HG03432 (cell line): ENCODE results near the gene HIBCH.
"Not testable (repeated sequence)": the region's sequence is repeated elsewhere in the genome, so short reads cannot be mapped to it uniquely, and the experiment has no call there.

Experiments used
- ATAC-seq: cut with Tn5 transposase; IDR thresholded peaks from one replicate; pipeline ENCODE4 v1.9.1; 2021; ENCODE audit warnings: mild to moderate bottlenecking, moderate library complexity; ENCODE audit not compliant: unreplicated experiment

Gene HIBCH

DNA sequence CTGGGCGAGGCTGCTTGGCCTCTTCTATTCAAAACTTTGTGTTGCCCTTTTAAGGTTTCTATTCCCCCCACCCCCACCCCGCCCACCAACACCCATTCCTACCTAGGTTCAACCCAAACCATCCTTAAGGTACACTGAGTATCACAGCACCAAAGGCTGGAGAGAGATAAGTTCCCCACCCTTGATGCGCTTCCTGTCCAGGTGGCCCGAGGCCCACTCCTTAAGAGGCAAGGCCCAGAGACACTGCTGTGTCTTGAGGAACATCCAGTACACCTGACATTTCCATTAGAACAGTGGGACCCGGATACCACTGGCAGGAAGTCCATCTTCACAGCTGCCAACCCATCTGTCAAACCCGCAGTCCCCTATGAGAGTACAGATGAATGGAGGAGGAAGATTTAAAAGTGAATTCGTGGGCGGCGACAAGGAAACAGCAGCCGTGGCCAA is 23.5 kb upstream of the HIBCH start:
- ATAC-seq, result no peak

DNA sequence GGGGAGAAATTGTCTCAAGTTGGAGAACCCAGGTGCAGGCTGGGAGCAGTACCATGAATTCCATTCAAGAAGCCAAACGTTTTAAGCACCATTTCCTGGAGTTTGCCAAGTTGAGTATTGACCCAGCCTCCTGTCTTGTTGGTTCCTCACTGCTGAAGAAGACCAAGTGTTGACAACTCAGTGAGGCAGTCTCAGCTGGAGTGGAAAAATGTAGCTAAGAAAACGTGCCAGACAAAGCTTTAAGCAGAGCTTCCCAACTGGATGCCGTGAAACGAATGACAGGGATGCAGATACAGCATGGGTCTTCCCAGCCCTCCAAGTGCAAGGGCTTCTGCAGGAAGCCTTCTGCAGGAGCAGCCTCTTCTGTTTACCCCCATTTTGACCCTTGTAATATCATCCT is 23.0 kb upstream of the HIBCH start:
- ATAC-seq, result no peak

DNA sequence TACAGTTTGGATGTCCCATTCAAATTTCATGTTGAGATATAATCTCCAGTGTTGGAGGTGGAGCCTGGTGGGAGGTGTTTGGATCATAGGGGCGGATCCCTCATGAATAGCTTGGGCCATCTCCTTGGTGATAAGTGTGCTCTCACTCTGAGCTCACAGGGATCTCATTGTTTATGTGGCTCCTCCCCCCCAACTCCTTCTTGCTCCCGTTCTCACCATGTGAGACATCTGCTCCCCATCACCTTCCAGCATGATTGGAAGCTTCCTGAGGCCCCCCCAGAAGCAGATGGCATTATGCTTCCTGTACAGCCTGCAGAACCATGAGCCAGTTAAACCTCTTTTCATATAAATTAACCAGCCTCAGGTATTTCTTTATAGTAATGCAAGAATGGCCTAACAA is 20.7 kb upstream of the HIBCH start:
- no peak for ATAC-seq

DNA sequence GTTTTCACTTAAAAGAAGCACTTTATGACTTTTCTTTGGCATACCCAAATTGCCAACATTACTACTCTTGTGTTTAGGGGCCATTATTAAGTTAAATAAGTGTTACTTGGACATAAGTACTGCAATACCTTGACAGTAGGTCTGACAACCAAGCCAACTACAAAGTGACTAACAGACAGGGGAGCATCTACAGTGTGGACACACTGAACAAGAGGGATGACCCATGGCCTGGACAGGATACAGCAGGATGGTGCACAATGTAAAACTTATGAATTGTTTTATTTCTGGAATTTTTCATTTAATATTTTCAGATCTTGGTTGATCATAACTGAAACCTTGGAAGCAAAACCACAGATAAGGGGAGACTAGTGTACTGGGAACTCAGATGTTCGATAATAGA is 19.8 kb upstream of the HIBCH start:
- ATAC-seq, result no peak

DNA sequence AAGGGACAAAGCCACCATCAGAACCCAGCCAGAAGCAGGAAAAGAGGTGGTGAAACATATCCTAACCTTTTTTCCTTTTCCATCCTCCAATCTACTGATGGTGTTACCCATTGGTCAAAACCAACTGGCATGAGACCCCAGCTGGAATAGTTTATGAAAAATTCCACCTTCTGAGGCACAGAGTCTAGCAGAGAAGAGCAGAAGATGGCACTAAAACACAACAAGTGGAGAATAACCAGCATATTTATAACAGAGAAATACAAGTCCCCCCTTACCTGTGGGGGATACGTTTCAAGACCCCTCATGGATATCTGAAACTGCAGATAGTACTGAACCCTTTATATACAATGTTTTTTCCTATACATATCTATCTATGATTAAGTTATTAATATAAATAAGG is 18.8 kb upstream of the HIBCH start:
- no peak for ATAC-seq

DNA sequence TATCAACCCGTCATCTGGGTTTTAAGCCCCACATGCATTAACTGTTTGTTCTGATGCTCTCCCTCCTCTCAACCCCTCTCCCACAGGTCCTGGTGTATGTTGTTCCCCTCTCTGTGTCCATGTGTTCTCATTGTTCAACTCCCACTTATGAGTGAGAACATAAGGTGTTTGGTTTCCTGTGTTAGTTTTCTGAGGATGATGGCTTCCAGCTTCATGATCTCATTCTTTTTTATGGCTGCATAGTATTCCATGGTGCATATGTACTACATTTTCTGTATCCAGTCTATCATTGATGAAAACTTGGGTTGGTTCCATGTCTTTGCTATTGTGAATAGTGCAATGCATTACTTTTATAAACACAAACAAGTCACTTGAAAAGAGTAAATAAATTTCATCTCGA is 16.8 kb upstream of the HIBCH start:
- ATAC-seq, result no peak

DNA sequence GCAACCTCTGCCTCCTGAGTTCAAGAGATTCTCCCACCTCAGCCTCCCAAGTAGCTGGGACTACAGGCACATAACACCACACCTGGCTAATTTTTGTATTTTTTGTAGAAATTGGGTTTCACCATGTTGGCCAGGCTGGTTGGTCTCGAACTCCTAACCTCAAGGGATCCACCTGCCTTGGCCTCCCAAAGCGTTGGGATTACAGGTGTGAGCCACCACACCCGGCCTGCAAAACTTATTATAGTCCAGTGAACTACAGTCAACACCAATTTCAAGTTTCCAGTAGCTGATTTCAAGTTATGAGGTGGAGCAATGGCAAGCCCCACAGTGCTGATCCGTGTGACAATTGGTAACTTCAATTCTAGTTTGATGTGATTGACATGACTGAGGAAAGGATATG is 16.0 kb upstream of the HIBCH start:
- not testable (repeated sequence) for ATAC-seq

DNA sequence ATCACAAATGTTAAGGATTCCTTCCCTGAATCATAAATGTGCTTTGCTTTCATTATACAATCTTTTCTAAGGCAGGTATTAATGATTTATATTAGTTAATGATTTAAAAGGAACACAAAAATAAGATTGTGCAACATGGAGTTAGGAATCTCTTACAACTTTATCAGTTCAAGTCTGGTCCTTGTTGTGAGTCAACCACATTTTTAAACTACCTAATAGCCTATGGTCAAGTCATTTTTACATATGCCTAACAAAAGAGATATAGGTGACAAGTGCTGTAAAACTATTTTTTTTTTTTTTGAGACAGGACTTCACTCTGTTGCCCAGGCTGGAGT is 15.6 kb upstream of the HIBCH start:
- no peak for ATAC-seq

DNA sequence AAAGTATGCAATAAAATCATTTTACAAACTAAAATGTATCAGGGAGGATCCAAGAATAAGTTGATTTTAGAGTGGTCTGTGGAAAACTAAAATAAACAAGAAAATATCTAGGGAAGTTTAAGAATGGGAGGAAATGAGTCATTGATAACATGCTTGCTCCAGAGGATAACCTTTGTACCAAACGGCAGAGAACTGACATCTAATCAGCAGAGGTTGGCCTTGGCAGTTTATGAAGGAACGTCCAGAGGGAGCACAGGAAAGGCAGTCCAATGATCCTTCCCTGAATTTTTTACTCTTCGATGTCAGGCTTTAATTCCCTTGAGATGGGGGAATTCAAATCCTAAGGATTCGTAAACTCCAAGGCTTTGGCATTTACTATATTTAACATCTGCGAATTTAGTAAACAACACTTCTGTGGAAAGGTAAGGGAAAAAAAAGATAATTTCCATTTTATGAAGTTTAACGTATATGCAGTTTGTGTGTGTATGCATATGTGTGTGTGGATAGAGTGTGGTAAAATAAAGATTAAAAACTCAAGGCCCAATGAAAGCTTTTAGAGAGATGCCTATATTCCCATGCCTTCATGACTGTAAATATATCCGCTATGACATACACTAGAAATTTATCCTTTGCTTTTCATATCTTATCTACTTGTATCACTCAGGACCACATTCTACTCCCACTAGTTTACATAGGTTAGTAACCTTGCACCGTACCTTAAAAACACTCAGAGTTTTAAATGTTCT is 15.0 kb upstream of the HIBCH start:
- ATAC-seq, result no peak

DNA sequence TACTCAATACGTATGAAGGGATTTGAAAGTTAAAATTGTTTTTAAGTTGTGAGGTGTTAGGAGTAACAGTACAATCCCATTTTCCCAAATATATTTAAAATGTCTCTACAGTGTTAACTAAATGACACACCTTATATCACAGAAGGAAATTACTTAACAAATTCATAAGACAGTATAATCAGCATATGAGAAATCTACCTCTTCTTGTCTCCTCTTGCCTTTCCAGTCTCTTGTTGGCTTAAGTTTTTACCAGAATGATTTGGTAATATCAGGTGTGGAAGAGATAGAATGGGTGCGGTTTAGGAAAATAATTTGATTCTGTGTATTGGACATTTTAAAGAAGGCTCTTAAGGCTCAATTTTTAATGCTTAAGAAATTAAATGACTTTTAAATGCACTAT is 14.3 kb upstream of the HIBCH start:
- no peak for ATAC-seq

DNA sequence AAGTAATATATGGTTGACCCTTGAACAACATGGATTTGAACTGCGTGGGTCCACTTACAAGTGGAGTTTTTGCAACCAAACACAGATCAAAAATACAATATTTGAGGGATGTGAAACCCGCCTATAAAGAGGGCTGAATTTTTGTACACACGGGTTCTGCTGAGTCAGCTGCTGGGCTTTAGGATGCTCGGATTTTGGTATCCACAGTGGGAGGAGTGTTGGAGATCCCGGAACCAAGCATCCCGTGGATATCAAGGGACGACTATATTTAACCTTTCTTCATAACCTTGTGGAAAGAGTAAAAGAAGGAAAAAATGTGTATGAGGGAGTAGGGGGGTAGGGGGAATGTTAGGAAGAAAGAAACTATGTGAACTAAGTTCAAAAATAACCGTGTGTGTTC is 13.8 kb upstream of the HIBCH start:
- no peak for ATAC-seq

DNA sequence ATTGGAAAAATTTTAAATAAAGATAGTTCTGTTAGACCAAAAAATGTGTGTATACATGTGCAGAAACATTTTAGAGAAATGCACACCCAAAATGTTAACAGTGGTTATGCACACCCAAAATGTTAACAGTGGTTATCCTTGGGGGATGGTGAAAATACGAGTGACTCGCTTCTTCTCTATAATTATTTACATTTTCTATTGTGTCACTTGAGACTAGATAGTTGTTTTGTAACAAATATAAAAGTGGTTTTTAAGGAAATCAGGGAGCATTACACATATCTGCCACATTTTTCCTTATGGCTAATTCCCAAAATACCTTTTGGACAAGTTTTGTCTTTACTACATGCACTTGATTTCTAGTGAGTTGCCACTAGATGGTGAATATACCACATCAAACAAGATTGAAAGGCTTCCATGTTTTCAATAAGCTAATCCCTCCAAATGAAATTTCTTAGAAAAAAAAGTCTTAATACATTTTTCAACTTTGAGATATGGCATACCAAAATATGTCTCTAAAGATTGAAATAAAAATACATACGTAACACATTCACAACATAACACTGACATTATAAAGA is 9.0 kb upstream of the HIBCH start:
- ATAC-seq, result no peak

DNA sequence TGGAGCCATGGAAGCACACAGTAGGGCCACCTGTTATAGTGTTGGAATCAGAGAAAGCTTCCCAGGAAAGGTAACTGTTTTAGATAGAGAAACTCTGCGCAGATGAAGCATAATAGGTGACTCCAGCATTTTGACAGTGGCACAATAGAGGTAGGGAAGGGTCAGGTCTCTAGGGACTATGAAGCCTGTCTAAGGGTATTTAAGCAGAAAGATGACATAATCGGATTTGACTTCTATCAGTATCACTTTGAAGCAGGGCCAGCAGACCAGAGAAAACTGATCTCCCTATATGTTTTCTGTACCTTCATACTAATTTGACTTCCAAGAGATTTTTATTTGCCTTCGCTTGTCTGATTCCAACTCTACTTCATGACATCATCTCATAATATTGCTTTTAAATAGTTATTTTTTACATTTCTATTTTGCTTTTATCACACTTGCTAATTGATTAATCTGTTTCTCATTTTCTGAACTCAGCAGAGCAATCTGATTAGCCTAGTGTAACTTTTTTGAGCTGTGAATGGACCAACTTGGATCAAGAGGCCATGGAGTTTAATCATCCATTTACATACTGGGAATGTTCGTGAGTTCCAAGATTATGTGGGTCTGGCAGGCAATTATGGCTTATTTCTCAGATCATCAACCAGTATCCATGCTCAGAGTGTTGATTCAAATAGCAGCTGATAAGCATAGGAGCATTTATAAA is 8.4 kb upstream of the HIBCH start:
- ATAC-seq, result no peak

DNA sequence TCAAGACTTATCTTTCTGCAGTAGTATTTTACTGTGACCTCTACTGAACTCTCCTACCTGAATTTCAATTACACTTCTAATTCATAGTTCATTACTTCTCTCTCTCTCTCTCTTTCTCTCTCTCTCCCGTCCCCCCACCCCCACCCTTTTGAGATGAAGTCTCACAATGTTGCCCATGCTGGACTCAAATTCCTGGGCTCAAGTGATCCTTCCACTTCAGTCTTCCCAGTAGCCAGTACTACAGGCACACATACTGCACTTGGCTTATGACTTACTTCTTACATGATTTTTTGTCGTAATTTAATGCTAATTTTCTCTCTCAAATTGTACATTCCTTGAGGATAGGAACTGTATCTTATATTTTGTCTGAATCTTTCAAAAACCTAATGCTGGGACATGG is 6.0 kb upstream of the HIBCH start:
- ATAC-seq, result no peak

DNA sequence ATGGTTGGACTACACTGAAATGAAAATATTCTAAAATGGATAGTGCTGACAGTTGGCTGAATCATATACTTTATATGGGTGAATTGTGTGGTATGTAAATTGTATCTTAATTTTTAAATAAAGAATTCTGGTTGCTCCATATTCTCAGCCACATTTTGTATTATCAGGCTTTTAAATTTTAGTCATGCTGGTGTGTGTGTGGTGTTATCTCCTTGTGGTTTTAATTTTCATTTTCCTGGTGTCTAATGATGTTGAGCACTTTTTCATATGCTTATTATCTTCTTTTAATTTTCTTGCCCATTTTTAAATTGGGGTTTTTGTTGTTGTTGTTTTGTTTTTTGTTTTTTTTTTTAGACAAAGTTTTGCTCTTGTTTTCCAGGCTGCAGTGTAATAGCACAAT is 3.8 kb upstream of the HIBCH start:
- no peak for ATAC-seq

DNA sequence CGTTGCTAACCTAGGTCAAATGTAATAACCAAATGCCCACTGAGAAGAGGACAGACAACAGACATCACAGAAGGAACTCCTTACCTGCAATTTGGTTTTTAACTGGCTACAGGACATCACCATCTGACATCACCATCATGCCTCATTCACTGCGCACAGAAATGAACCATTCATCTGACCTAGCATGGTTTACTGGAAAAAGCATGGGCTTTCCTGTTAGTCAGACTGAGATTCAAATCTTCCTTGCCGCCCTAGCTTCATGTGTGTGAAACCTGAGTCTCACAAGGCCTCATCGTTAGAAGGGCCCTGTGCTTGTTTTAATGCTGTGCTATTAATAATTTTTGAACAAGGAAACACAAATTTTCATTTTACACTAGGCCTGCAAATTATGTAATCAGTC is 1.1 kb upstream of the HIBCH start:
- ATAC-seq, result no peak

DNA sequence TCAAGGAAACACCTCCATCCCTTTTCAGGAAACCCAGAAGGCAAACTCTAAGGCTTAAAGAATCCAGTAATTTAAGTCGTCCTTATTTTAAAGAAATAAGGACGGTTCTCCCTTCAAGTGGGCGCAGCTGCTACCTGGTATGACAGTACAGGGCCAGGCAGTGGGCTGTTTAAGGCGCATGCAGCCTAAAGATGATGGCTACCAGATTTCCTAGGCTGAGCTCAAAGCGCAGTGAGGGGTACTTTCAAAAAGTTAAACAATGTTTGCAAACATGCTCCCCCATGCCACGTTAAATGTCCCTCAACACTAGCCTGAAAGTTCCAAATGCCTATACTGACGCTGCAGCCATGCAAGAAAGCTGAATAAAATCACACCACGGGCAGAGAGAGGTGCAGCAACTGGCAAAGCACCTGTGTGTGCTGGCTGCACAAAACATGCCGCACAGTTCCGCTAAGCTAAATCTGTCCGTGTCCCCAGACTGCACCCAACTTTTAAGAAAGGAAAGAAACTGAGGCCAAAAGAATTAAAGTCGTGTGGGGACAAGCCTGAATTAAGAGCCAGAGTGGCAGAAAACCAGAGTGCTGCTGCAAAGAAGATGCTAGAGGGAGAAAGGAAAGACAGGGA is 583 bp downstream of the HIBCH start:
- ATAC-seq, result peak; percentile 37

DNA sequence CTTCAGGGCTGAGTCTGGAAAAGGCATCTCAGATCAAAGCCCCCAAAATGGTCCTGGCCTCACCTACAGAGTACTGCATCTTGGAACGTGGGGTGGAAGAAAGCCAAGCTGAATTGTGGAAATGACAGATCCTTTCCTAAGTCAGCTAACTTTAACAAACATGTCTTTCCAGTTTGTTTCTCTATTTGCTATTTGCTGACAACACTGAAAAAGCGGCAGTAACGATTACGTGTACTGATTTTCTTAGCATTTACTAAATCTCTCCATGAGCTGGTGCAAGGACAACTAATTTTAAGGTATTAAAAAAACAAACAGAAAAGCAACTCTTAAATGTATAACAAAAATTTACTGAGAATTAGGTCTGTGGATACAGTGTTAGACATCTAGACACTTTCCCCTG is 1.1 kb downstream of the HIBCH start:
- ATAC-seq, result no peak

DNA sequence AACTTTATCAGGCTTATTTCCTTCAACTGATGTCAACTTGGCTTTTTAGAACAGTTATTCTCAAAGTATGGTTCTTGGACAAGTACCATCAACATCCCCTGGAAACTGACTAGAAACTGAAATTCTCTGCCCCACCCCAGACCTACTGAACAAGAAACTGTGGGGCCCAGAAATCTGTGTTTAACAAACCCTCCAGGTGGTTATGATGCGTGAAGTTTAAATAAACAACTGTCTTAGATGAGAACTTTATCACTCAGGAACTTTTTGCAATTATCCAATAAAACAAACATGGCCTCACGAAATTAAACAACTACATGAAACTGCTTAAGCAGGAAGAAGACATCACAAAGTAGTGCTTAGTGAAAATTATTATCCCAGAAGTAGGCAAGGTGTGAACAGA is 4.4 kb downstream of the HIBCH start:
- no peak for ATAC-seq

DNA sequence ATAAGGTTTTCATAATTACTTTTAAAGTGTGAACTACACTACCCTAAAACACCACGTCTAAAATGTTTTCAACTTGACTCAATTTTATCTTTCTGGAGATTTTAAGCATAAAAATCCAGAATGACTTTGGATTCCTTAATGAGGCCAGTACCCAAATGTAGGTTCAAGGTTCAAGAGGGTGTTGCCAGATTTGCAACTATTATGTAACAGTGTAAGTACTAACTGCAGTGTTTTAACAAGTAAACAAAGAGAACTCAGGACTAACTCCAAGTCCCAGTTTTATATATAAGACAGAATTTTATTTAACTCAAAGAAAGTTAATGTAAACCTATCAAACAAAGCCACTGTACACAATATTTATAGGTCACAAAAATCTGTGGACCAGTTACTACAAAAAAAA is 5.7 kb downstream of the HIBCH start:
- ATAC-seq, result no peak

DNA sequence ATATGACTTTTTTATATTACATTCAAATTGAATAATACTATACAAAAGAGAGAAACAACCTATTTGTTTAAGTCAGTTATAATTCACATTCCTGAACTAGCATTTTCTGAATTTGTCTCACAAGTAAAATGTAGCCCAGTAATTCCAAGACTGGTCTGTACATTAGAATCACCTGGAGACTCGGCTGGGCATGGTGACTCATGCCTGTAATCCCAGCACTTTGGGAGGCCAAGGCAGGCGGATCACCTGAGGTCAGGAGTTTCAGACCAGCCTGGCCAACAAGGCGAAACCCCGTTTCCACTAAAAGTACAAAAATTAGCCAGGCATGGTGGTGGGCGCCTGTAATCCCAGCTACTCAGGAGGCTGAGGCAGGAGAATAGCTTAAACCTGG is 7.0 kb downstream of the HIBCH start:
- ATAC-seq, result not testable (repeated sequence)
